BJ (cell line): ENCODE results near the gene CA12. TPM values are rescaled to one million over a fixed set of nuclear protein-coding genes. Genes with fewer than 3 reads are reported as not detected.

Experiments used
- CTCF ChIA-PET: fragments of 350-600 bp; formaldehyde crosslinking; extraction: SDS; loops from one replicate; lab custom pipeline; 2021; ENCODE audit warnings: antibody characterized with exemption, inconsistent platforms; lab: Yijun Ruan, JAX
- POLR2A ChIA-PET: fragments of 300-600 bp; sonication (Branson Sonifier 250); formaldehyde crosslinking; extraction: SDS; loops from one replicate; lab custom pipeline; 2021; ENCODE audit warnings: antibody characterized with exemption; lab: Charles Lee
- DNase-seq: peaks from one replicate; pipeline ENCODE4 v3.0.0-alpha.2; 2011; ENCODE audit warnings: low read depth
- H3K27me3 ChIP-seq: 2 replicates; pipeline ENCODE4 v1.6.0; 2011; ENCODE audit warnings: low read length; ENCODE audit not compliant: control insufficient read depth, insufficient read depth
- H3K36me3 ChIP-seq: 2 replicates; pipeline ENCODE4 v1.5.1; 2011; ENCODE audit warnings: low read length; ENCODE audit not compliant: control insufficient read depth, insufficient read depth
- H3K4me3 ChIP-seq: 2 replicates; pipeline ENCODE4 v1.5.1; 2011; ENCODE audit warnings: low read depth, mild to moderate bottlenecking, control low read depth, low read length
- polyA minus RNA-seq: library from RNA; depleted of rRNA, polyadenylated mRNA; stranded (reverse); fragments of >200 nt; gene quantifications from 2 replicates; pipeline ENCODE4 v1.2.3, GENCODE V29; 2011; rRNA and poly(A)+ RNA removed
- polyA plus RNA-seq: library from polyadenylated mRNA; depleted of rRNA; stranded (reverse); fragments of >200 nt; gene quantifications from 2 replicates; pipeline ENCODE4 v1.2.3, GENCODE V29; 2011; rRNA removed
- TF ChIP-seq, protein P1 (sequence below): IDR thresholded peaks from 2 replicates; pipeline ENCODE4 v1.5.1; 2011; ENCODE audit warnings: low read depth, mild to moderate bottlenecking, control low read depth, inconsistent platforms, low read length, moderate library complexity; ENCODE audit not compliant: insufficient read depth

CA12 gene
- polyA plus RNA-seq (13.1 and 16.9 TPM in 2 replicates), polyA minus RNA-seq (4.7 and 5.8 TPM in 2 replicates)

- Histone ChIP-seq H3K36me3 (no peaks in the 10 kb centered on the region), H3K4me3 (peak within 1 kb of the TSS; percentile 47), H3K27me3 (no peaks in the 10 kb centered on the region)
- ChIA-PET POLR2A (no interaction called here), CTCF (interaction anchor here (0.7 to 1.5 kb wide), 4 partner anchors 11 to 93 kb away, joined by 3 to 4 read pairs (median 4); no protein-coding TSS in a partner anchor)
- TF ChIP-seq, protein P1, sequence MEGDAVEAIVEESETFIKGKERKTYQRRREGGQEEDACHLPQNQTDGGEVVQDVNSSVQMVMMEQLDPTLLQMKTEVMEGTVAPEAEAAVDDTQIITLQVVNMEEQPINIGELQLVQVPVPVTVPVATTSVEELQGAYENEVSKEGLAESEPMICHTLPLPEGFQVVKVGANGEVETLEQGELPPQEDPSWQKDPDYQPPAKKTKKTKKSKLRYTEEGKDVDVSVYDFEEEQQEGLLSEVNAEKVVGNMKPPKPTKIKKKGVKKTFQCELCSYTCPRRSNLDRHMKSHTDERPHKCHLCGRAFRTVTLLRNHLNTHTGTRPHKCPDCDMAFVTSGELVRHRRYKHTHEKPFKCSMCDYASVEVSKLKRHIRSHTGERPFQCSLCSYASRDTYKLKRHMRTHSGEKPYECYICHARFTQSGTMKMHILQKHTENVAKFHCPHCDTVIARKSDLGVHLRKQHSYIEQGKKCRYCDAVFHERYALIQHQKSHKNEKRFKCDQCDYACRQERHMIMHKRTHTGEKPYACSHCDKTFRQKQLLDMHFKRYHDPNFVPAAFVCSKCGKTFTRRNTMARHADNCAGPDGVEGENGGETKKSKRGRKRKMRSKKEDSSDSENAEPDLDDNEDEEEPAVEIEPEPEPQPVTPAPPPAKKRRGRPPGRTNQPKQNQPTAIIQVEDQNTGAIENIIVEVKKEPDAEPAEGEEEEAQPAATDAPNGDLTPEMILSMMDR = no peak
- DNase-seq = no peak
Measured at GRCh38 chr15:63381301-63382204, at the start of gene CA12. TSS of gene CA12 (minus strand) at chr15:63381846. CDS start at chr15:63381720, 126 bp downstream.

DNA sequence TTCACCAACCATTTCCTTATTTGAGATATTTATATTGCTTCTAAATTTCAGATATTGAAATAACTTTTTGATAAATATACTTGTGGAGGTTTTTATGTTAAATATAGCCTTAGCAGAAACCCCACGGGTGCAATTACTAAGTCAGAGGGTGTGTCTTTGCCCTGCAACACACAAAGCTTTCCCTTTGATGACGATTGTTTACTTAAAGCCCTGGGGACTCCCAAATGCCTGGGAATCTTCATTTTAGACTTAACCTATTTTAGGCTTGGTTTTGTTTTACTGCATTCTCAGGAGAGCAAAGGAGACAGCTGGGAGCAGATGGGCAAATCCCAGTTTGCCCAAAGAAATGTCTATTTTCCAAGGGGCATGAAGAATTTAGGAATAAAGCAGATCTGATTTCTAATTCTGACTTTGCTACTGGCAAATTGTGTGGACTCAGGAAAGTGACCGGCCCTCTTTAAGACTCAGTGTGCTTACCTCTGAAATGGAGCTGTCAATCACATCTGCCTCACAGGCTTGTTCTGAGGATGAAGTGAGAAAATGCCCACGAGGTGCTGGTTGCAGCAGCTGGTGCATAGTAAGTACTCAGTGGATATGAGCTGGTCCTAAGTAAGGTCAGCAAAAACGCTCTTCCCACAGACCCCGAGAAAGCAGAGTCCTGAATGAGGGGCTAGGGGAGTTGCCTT lies 49.3 kb upstream of the CA12 start:
- H3K4me3 ChIP-seq = no peak overlapping the region
- H3K27me3 ChIP-seq = no peaks in the 10 kb centered on the region
- POLR2A ChIA-PET = no interaction called here
- no peak for DNase-seq
- CTCF ChIA-PET = interaction anchor here (0.6 to 1.1 kb wide), 2 partner anchors 84 to 241 kb away, joined by 3 to 4 read pairs; no protein-coding TSS in a partner anchor
- no peaks in the 10 kb centered on the region for H3K36me3 ChIP-seq
- TF ChIP-seq, protein P1 = no peak

DNA sequence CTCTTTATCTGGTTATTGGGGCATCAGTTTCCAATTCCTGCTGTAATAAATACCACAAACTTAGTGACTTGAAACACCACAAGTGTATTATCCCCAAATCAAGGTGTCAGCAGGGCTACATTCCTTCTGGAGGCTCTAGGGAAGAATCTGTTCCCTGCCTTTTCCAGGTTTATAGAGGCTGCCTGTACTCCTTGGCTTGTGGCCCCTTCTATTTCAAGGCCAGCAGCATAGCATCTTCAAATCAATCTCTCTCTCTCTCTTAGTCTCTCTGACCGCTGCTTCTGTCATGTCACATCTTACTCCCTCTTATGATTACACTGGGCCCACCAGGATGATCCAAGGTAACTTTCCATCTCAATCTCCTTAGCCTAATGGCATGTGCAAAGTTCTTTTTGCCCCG lies 44.9 kb upstream of the CA12 start:
- CTCF ChIA-PET = interaction anchor here (1.0 kb wide), 1 partner anchor 15 kb away, joined by 3 read pairs; no protein-coding TSS in a partner anchor
- Histone ChIP-seq H3K36me3 (no peaks in the 10 kb centered on the region), H3K4me3 (no peak overlapping the region), H3K27me3 (no peaks in the 10 kb centered on the region)
- DNase-seq = no peak
- TF ChIP-seq, protein P1 = no peak
- POLR2A ChIA-PET = no interaction called here

GRCh38 chr15:63425426-63425985 lies 43.9 kb upstream of the CA12 start:
- DNase-seq = no peak
- Histone ChIP-seq H3K4me3 (no peak overlapping the region), H3K36me3 (no peaks in the 10 kb centered on the region), H3K27me3 (no peaks in the 10 kb centered on the region)
- ChIA-PET CTCF (interaction anchor here (1.9 kb wide), 1 partner anchor 41 kb away, joined by 5 read pairs; no protein-coding TSS in a partner anchor), POLR2A (no interaction called here)
- TF ChIP-seq, protein P1 = no peak
